HCT116 (cell line): ENCODE data around the gene PIK3CD.

Experiments used
- CEBPB ChIP-seq: IDR thresholded peaks from 2 replicates; pipeline ENCODE4 v1.6.1; 2012; ENCODE audit warnings: low read depth
- CTCF ChIP-seq, 3 experiments: fragments of 200-600 bp in 1 of 3; sonication (generic) in 1 of 3; IDR thresholded peaks in 2 of 3; conservative IDR thresholded peaks in 1 of 3; 2 replicates each; pipeline ENCODE4 v1.5.1; 2012 to 2017; ENCODE audit warnings: low read depth in 2 of 3, low read length in 2 of 3, antibody characterized with exemption in 1 of 3, borderline replicate concordance in 1 of 3, control low read depth in 1 of 3, mild to moderate bottlenecking in 1 of 3, mixed read lengths in 1 of 3, mixed run types in 1 of 3, moderate library complexity in 1 of 3; ENCODE audit not compliant: insufficient read depth in 1 of 3
- ELF1 ChIP-seq: IDR thresholded peaks from 2 replicates; pipeline ENCODE4 v1.6.1; 2012; ENCODE audit warnings: low read depth, borderline replicate concordance
- EZH2 ChIP-seq: fragments of 200-600 bp; sonication (generic); IDR thresholded peaks from 2 replicates; pipeline ENCODE4 v1.6.1; 2017; ENCODE audit warnings: antibody characterized with exemption, mixed run types
- FOSL1 ChIP-seq: IDR thresholded peaks from 2 replicates; pipeline ENCODE4 v1.6.1; 2012; ENCODE audit warnings: low read depth
- JUND ChIP-seq: IDR thresholded peaks from 2 replicates; pipeline ENCODE4 v1.6.1; 2012
- MAX ChIP-seq: IDR thresholded peaks from 2 replicates; pipeline ENCODE4 v1.6.1; 2012
- POLR2A ChIP-seq: IDR thresholded peaks from 2 replicates; pipeline ENCODE4 v1.7.0; 2011; ENCODE audit warnings: borderline replicate concordance; ENCODE audit not compliant: insufficient read depth, insufficient read length; ENCODE audit errors: extremely low read depth
- POLR2AphosphoS5 ChIP-seq: IDR thresholded peaks from 2 replicates; pipeline ENCODE4 v1.6.1; 2011; ENCODE audit warnings: mild to moderate bottlenecking, low read depth, low read length, moderate library complexity
- RAD21 ChIP-seq: IDR thresholded peaks from 2 replicates; pipeline ENCODE4 v1.6.1; 2012; ENCODE audit warnings: low read depth, mild to moderate bottlenecking
- REST ChIP-seq: IDR thresholded peaks from 2 replicates; pipeline ENCODE4 v1.6.1; 2012; ENCODE audit warnings: low read depth
- TCF7L2 ChIP-seq: IDR thresholded peaks from 2 replicates; pipeline ENCODE4 v1.7.0; 2011; ENCODE audit warnings: borderline replicate concordance, inconsistent platforms; ENCODE audit not compliant: insufficient read depth, insufficient read length; ENCODE audit errors: extremely low read depth
- YY1 ChIP-seq: IDR thresholded peaks from 2 replicates; pipeline ENCODE4 v1.6.1; 2011; ENCODE audit warnings: low read length, low read depth, moderate library complexity, mild to moderate bottlenecking; ENCODE audit not compliant: insufficient replicate concordance; ENCODE audit errors: extremely low read depth
- ZNF274 ChIP-seq: fragments of 200-500 bp; sonication (Bioruptor generic); IDR thresholded peaks from 2 replicates; pipeline ENCODE4 v1.6.1; 2014; ENCODE audit warnings: mild to moderate bottlenecking, low read depth, low read length, inconsistent platforms

- no peak for TF ChIP-seq CTCF (IDR thresholded peaks at IDR 0.05 in 2 of 3, conservative IDR thresholded peaks at IDR 0.05 in 1 of 3; ENCODE audit: borderline replicate concordance in 1 of 3, insufficient read depth in 1 of 3, low read depth in 2 of 3, low read length in 2 of 3)
- no peak for TF ChIP-seq EZH2
- no peak for TF ChIP-seq POLR2A
- no peak for TF ChIP-seq CEBPB
- TF ChIP-seq POLR2AphosphoS5, result no peak
- TF ChIP-seq ELF1, result no peak
- no peak for TF ChIP-seq TCF7L2
- no peak for TF ChIP-seq REST
- TF ChIP-seq RAD21, result no peak
- no peak for TF ChIP-seq ZNF274
- TF ChIP-seq JUND, result peak; percentile 56
- no peak for TF ChIP-seq MAX
- peak; percentile 70 for TF ChIP-seq FOSL1
- no peak for TF ChIP-seq YY1
These were observed 48.8 kb downstream of the PIK3CD start for GRCh38 chr1:9700340-9700739.
